ENCODE data around the gene OTOGL.

OTOGL gene

GRCh38 chr12:80230068-80230467, 130.7 kb downstream of the OTOGL start (continued):
- TF ChIP-seq IKZF3 (tag by site-specific recombination; IDR thresholded peaks at IDR 0.05): peak; percentile 49; the same call in 1 of the 2 replicates

GRCh38 chr12:80232837-80233236, 133.5 kb downstream of the OTOGL start:
- peak; percentile 97 for TF ChIP-seq ZNF510 (tag by site-specific recombination; IDR thresholded peaks at IDR 0.05; ENCODE audit: insufficient replicate concordance)
- no peak for TF ChIP-seq ZNF600 (tag by site-specific recombination; IDR thresholded peaks at IDR 0.05)
- ChIA-PET POLR2A (no interaction called here), CTCF (interaction anchor here (0.6 to 4.3 kb wide), 5 partner anchors 33 to 86 kb away, joined by 3 to 21 read pairs (median 3); no protein-coding TSS in a partner anchor)
- Histone ChIP-seq H3K27ac (ENCODE audit: extremely low read depth, low read depth, low read length) (no peak overlapping the region), H3K36me3 (ENCODE audit: control insufficient read depth in 2 of 2, insufficient read depth in 1 of 2, low read length in 2 of 2) (no peaks in the 10 kb centered on the region), H3K9me3 (ENCODE audit: control insufficient read depth, insufficient read depth, low read depth, low read length) (no peaks in the 10 kb centered on the region), H3K4me3 (ENCODE audit: low read depth, low read length) (no peak overlapping the region), H3K4me1 (ENCODE audit: control insufficient read depth, insufficient read depth, low read length) (peaks cover 13% of the 10 kb centered on the region)

- CTCF ChIA-PET: interaction anchor here (0.6 to 4.3 kb wide), 6 partner anchors 9 to 145 kb away, joined by 3 to 21 read pairs (median 4); no protein-coding TSS in a partner anchor
- POLR2A ChIA-PET: interaction anchor here (0.9 kb wide), 1 partner anchor 84 kb away, joined by 3 read pairs; no protein-coding TSS in a partner anchor
- Histone ChIP-seq H3K4me1 (ENCODE audit: control insufficient read depth, insufficient read depth, low read length) (peaks cover 13% of the 10 kb centered on the region), H3K36me3 (ENCODE audit: control insufficient read depth in 2 of 2, insufficient read depth in 1 of 2, low read length in 2 of 2) (no peaks in the 10 kb centered on the region), H3K9me3 (ENCODE audit: control insufficient read depth, insufficient read depth, low read depth, low read length) (no peaks in the 10 kb centered on the region), H3K27ac (ENCODE audit: extremely low read depth, low read depth, low read length) (no peak overlapping the region), H3K4me3 (ENCODE audit: low read depth, low read length) (no peak overlapping the region)
- TF ChIP-seq OSR2 (tag by site-specific recombination; IDR thresholded peaks at IDR 0.05) (peak; percentile 34; the same call in 1 of the 2 replicates), ZBTB21 (tag by site-specific recombination; IDR thresholded peaks at IDR 0.05) (no peak), PRDM1 (tag by site-specific recombination; IDR thresholded peaks at IDR 0.05) (no peak), ZNF501 (tag by site-specific recombination; IDR thresholded peaks at IDR 0.05) (no peak), ZNF544 (tag by site-specific recombination; IDR thresholded peaks at IDR 0.05) (no peak), IKZF3 (tag by site-specific recombination; IDR thresholded peaks at IDR 0.05) (no peak), ZNF121 (tag by site-specific recombination; IDR thresholded peaks at IDR 0.05) (peak; percentile 96), ZNF692 (tag by site-specific recombination; IDR thresholded peaks at IDR 0.05) (no peak), REPIN1 (tag by site-specific recombination; IDR thresholded peaks at IDR 0.05; ENCODE audit: low read depth) (no peak), ZNF830 (tag by site-specific recombination; IDR thresholded peaks at IDR 0.05; ENCODE audit: low read depth) (no peak), ZNF140 (tag by site-specific recombination; IDR thresholded peaks at IDR 0.05) (no peak), ZNF792 (tag by site-specific recombination; IDR thresholded peaks at IDR 0.05) (no peak), ZNF549 (tag by site-specific recombination; IDR thresholded peaks at IDR 0.05) (no peak), ZNF138 (tag by site-specific recombination; IDR thresholded peaks at IDR 0.05; ENCODE audit: borderline replicate concordance) (no peak)
These were observed 134.6 kb downstream of the OTOGL start for GRCh38 chr12:80233926-80234325.

- Histone ChIP-seq H3K9me3 (ENCODE audit: control insufficient read depth, insufficient read depth, low read depth, low read length) (no peaks in the 10 kb centered on the region), H3K27ac (ENCODE audit: extremely low read depth, low read depth, low read length) (no peak overlapping the region), H3K36me3 (ENCODE audit: control insufficient read depth in 2 of 2, insufficient read depth in 1 of 2, low read length in 2 of 2) (no peaks in the 10 kb centered on the region), H3K4me1 (ENCODE audit: control insufficient read depth, insufficient read depth, low read length) (peaks cover 8% of the 10 kb centered on the region), H3K4me3 (ENCODE audit: low read depth, low read length) (no peak overlapping the region)
- POLR2A ChIA-PET: no interaction called here
- CTCF ChIA-PET: interaction anchor here (0.6 to 4.3 kb wide), 5 partner anchors 15 to 227 kb away, joined by 4 to 21 read pairs (median 5); no protein-coding TSS in a partner anchor
- no peak for TF ChIP-seq ZNF23 (tag by site-specific recombination; IDR thresholded peaks at IDR 0.05; ENCODE audit: borderline replicate concordance)
- no peak for TF ChIP-seq ZNF544 (tag by site-specific recombination; IDR thresholded peaks at IDR 0.05)
- no peak for TF ChIP-seq ZNF433 (tag by site-specific recombination; IDR thresholded peaks at IDR 0.05; ENCODE audit: low read depth)
- TF ChIP-seq ZNF549 (tag by site-specific recombination; IDR thresholded peaks at IDR 0.05): no peak
- TF ChIP-seq ZNF391 (tag by site-specific recombination; IDR thresholded peaks at IDR 0.05; ENCODE audit: borderline replicate concordance, low read depth): no peak
- no peak for TF ChIP-seq ZNF350 (tag by site-specific recombination; IDR thresholded peaks at IDR 0.05)
- TF ChIP-seq ZNF529 (tag by site-specific recombination; IDR thresholded peaks at IDR 0.05; ENCODE audit: insufficient replicate concordance): no peak
- no peak for TF ChIP-seq ZNF202 (tag by site-specific recombination; IDR thresholded peaks at IDR 0.05; ENCODE audit: borderline replicate concordance)
- TF ChIP-seq ZNF398 (tag by site-specific recombination; IDR thresholded peaks at IDR 0.05): no peak
- TF ChIP-seq ZNF560 (tag by site-specific recombination; IDR thresholded peaks at IDR 0.05; ENCODE audit: borderline replicate concordance): no peak
- no peak for TF ChIP-seq SCRT2 (tag by site-specific recombination; IDR thresholded peaks at IDR 0.05)
- no peak for TF ChIP-seq ZNF449 (tag by site-specific recombination; IDR thresholded peaks at IDR 0.05)
These were observed 135.3 kb downstream of the OTOGL start for GRCh38 chr12:80234667-80235066.
